A549 (cell line): ENCODE data around the gene TMEM30A. TPM values are rescaled to one million over a fixed set of nuclear protein-coding genes. Genes with fewer than 3 reads are reported as not detected.

Experiments used
- ATAC-seq, 2 experiments: fragments of 200-7000 bp in 1 of 2; fragments of >200 bp in 1 of 2; cut with Nextera tagmentation in 1 of 2; cut with Tn5 transposase in 1 of 2; 3 replicates each; pipeline versions ENCODE4 v1.8.0 to v1.9.1; 2018 to 2020; ENCODE audit warnings: mild to moderate bottlenecking in 1 of 2, moderate library complexity in 1 of 2
- CTCF ChIA-PET: fragments of 300-600 bp; sonication (Branson Sonifier 250); formaldehyde crosslinking; extraction: SDS; loops from one replicate; lab custom pipeline; 2021; ENCODE audit warnings: antibody characterized with exemption, inconsistent platforms; lab: Yijun Ruan, JAX
- POLR2A ChIA-PET: fragments of 350-600 bp; formaldehyde crosslinking; extraction: SDS; loops from one replicate; lab custom pipeline; 2021; ENCODE audit warnings: antibody characterized with exemption, inconsistent platforms; lab: Yijun Ruan, JAX
- DNase-seq, 2 experiments: peaks; one replicate each; pipeline versions ENCODE4 v3.0.0 to v3.0.0-alpha.2; 2011 to 2016; ENCODE audit warnings: low read depth in 1 of 2, low spot score in 1 of 2
- FAIRE-seq: peaks from 2 replicates; lab custom pipeline; 2011; peaks lifted over from hg19 to GRCh38; lab: Jason Lieb, UNC
- H3K27ac ChIP-seq, 2 experiments: fragments of >200 bp; sonication (Bioruptor Twin); formaldehyde crosslinking; 3 replicates each; pipeline ENCODE4 v1.5.1; 2016 to 2017
- H3K4me1 ChIP-seq: fragments of >200 bp; sonication (Bioruptor Twin); formaldehyde crosslinking; 3 replicates; pipeline ENCODE4 v1.6.1; 2016
- H3K4me2 ChIP-seq: fragments of >200 bp; sonication (Bioruptor Twin); formaldehyde crosslinking; 3 replicates; pipeline ENCODE4 v1.6.1; 2016
- H3K4me3 ChIP-seq: fragments of >200 bp; sonication (Bioruptor Twin); formaldehyde crosslinking; 3 replicates; pipeline ENCODE4 v1.5.1; 2016
- H3K9me3 ChIP-seq: fragments of >200 bp; sonication (Bioruptor Twin); formaldehyde crosslinking; 3 replicates; pipeline ENCODE4 v1.6.1; 2016
- CBX2 ChIP-seq: fragments of 200-600 bp; sonication (generic); IDR thresholded peaks from 2 replicates; pipeline ENCODE4 v1.6.1; 2016; ENCODE audit warnings: low read depth, mild to moderate bottlenecking, borderline replicate concordance
- CBX8 ChIP-seq: fragments of 200-600 bp; sonication (generic); IDR thresholded peaks from 2 replicates; pipeline ENCODE4 v1.6.1; 2016
- CHD2 ChIP-seq: fragments of 150-350 bp; IDR thresholded peaks from 2 replicates; pipeline ENCODE4 v1.6.1; 2014; ENCODE audit warnings: low read length; ENCODE audit not compliant: partially characterized antibody
- CHD4 ChIP-seq: fragments of 200-600 bp; sonication (generic); IDR thresholded peaks from 2 replicates; pipeline ENCODE4 v1.6.1; 2016; ENCODE audit warnings: antibody characterized with exemption, mild to moderate bottlenecking, borderline replicate concordance
- FOSL2 ChIP-seq, 2 experiments: fragments of 450-650 bp in 1 of 2; fragments of >200 bp in 1 of 2; sonication (Bioruptor Twin) in 1 of 2; formaldehyde crosslinking; IDR thresholded peaks; 2 replicates each; pipeline versions ENCODE4 v1.5.0 to v1.6.1; 2016 to 2020; ENCODE audit warnings: mild to moderate bottlenecking in 1 of 2, moderate library complexity in 1 of 2
- HOXB13 ChIP-seq: fragments of 250-450 bp; sonication (Bioruptor Pico); IDR thresholded peaks from 2 replicates; pipeline ENCODE4 v1.5.0; 2020; ENCODE audit warnings: low read depth, mild to moderate bottlenecking, moderate library complexity
- JUNB ChIP-seq: fragments of >200 bp; sonication (Bioruptor Twin); formaldehyde crosslinking; IDR thresholded peaks from 2 replicates; pipeline ENCODE4 v1.6.1; 2016
- KDM5A ChIP-seq: fragments of 200-600 bp; sonication (generic); IDR thresholded peaks from 2 replicates; pipeline ENCODE4 v1.6.1; 2016; ENCODE audit warnings: antibody characterized with exemption, mild to moderate bottlenecking
- MAFK ChIP-seq: fragments of 450-650 bp; IDR thresholded peaks from 2 replicates; pipeline ENCODE4 v1.6.1; 2014; ENCODE audit not compliant: partially characterized antibody
- MAZ ChIP-seq: fragments of 150-350 bp; IDR thresholded peaks from 2 replicates; pipeline ENCODE4 v1.6.1; 2014; ENCODE audit warnings: antibody characterized with exemption, low read depth, low read length, borderline replicate concordance
- NFE2L2 ChIP-seq: fragments of 150-350 bp; conservative IDR thresholded peaks from 2 replicates; pipeline ENCODE4 v1.6.1; 2014; ENCODE audit warnings: low read length
- NR3C1 ChIP-seq: fragments of >200 bp; sonication (Bioruptor Twin); formaldehyde crosslinking; IDR thresholded peaks from 3 replicates; pipeline ENCODE4 v1.6.1; 2017
- POLR2AphosphoS2 ChIP-seq: conservative IDR thresholded peaks from 2 replicates; pipeline ENCODE4 v1.6.1; 2012; ENCODE audit warnings: low read length, improper control_type of control experiment, inconsistent platforms
- RARB ChIP-seq: fragments of 250-450 bp; sonication (Bioruptor Pico); IDR thresholded peaks from 2 replicates; pipeline ENCODE4 v1.8.0; 2021; ENCODE audit warnings: mild to moderate bottlenecking, moderate library complexity
- SMC3 ChIP-seq: fragments of >200 bp; sonication (Bioruptor Twin); formaldehyde crosslinking; IDR thresholded peaks from 3 replicates; pipeline ENCODE4 v1.6.1; 2018; ENCODE audit warnings: inconsistent platforms
- ZC3H11A ChIP-seq: fragments of 450-650 bp; IDR thresholded peaks from 2 replicates; pipeline ENCODE4 v1.6.1; 2014; ENCODE audit warnings: antibody characterized with exemption, mild to moderate bottlenecking
- ZSCAN20 ChIP-seq: fragments of 250-450 bp; sonication (Bioruptor Pico); IDR thresholded peaks from 2 replicates; pipeline ENCODE4 v1.8.0; 2022; ENCODE audit warnings: mild to moderate bottlenecking, moderate library complexity
- WGBS: methylation state at CpG from one replicate; pipeline ENCODE4 v1.1.6; 2017; ENCODE audit errors: missing lambda C conversion rate; 5-methylcytosine and 5-hydroxymethylcytosine counted together
- polyA plus RNA-seq, 4 experiments: library from polyadenylated mRNA; depleted of rRNA in 3 of 4; stranded (reverse); fragments of >200 nt; fragmentation: RNase III in 1 of 4; extraction: RNeasy Plus Mini Kit Qiagen cat#74134 plus additional on column Dnase treatment in 1 of 4; gene quantifications; 2 replicates in 3 of 4; 3 replicates in 1 of 4; pipeline ENCODE4 v1.2.3, GENCODE V29; 2011 to 2017
- TF ChIP-seq, protein P1 (sequence below): fragments of >200 bp; sonication (Bioruptor Twin); formaldehyde crosslinking; IDR thresholded peaks from 2 replicates; pipeline ENCODE4 v1.6.1; 2016
- TF ChIP-seq, protein P2 (sequence below): fragments of >200 bp; sonication (Bioruptor Twin); formaldehyde crosslinking; IDR thresholded peaks from 3 replicates; pipeline ENCODE4 v1.6.1; 2016
- TF ChIP-seq, protein P3 (sequence below): fragments of 250-450 bp; sonication (Bioruptor Pico); IDR thresholded peaks from 2 replicates; pipeline ENCODE4 v1.5.0; 2020; ENCODE audit warnings: low read depth, mild to moderate bottlenecking, moderate library complexity
- TF ChIP-seq, protein P4 (sequence below): fragments of 150-350 bp; IDR thresholded peaks from 2 replicates; pipeline ENCODE4 v1.6.1; 2014; ENCODE audit warnings: low read depth, mild to moderate bottlenecking, low read length

TMEM30A gene
- polyA plus RNA-seq, 2 of the 4 experiments (the other 2 are of a cell fraction), result 65.1 to 75.5 TPM

DNA sequence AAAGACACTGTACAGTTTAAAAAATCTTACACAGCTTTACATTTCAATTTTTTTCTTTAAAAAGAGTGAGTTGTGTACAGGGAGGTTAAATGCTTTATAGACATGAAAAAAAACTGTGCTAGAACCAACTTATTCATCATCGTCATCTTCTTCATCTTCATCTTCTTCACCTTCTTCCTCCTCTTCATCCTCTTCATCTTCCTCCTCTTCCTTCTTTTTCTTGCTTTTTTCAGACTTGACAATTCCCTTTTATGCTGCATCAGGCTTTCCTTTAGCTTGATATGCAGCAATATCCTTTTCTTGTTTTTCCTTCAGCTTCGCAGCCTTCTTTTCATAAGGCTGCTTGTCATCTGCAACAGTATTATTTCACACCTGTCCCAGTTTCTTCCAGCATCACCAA, 34.3 kb upstream of the TMEM30A start:
- no peak overlapping the region for H3K27ac ChIP-seq
- CTCF ChIA-PET, result no interaction called here
- FAIRE-seq, result no peak
- no peak for DNase-seq
- TF ChIP-seq NFE2L2, result no peak
- TF ChIP-seq, protein P1, sequence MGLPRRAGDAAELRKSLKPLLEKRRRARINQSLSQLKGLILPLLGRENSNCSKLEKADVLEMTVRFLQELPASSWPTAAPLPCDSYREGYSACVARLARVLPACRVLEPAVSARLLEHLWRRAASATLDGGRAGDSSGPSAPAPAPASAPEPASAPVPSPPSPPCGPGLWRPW, result no peak
- ATAC-seq, result no peak
- no peak overlapping the region for H3K4me3 ChIP-seq
- H3K4me1 ChIP-seq, result no peaks in the 10 kb centered on the region
- H3K4me2 ChIP-seq, result no peak overlapping the region
- 66% methylated on average over 2 of the region's 2 CpGs for WGBS
- POLR2A ChIA-PET, result no interaction called here
- H3K9me3 ChIP-seq, result no peaks in the 10 kb centered on the region

DNA sequence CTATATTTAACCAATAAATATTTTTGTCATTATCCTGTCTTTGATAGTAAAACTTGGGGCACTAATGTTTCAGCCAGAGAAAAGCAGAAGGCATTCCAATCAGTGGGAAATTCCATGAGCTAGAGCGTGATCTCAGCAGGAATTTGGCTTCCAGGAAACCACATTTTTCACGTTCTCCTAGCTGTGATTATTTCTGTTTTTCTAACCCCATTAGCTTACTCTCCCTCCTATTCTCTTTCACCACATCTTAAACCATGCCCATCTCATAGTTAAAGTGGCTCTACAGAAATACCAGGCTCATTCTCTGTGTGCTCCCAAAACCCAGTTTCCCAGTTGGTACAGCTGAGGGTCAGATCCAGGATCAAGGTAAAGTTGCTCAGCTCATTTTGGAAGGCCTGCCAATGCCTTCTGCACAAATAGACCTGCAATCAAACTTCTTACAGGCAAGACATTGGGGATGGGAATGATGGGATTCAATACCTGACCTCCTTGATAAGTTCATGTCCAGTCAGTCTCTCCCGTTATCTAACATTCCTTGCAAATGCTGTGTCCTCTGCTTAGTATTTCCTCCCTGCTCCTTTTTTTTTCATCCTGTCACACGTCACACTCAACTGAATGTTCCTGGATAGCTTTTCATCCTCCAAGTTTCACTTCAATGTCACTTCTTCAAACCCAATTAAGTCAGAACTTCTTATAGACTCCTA, 33.1 kb upstream of the TMEM30A start:
- CTCF ChIA-PET, result interaction anchor here (0.7 to 1.2 kb wide), 2 partner anchors 17 to 23 kb away, joined by 3 read pairs; no protein-coding TSS in a partner anchor
- Histone ChIP-seq H3K4me2 (no peak overlapping the region), H3K27ac (no peak overlapping the region), H3K9me3 (no peaks in the 10 kb centered on the region), H3K4me1 (no peaks in the 10 kb centered on the region), H3K4me3 (no peak overlapping the region)
- no peak for DNase-seq
- POLR2A ChIA-PET, result no interaction called here
- TF ChIP-seq HOXB13, result no peak
- TF ChIP-seq RARB, result no peak
- TF ChIP-seq, protein P1, result no peak
- TF ChIP-seq MAZ, result no peak
- TF ChIP-seq CBX8, result no peak
- no peak for TF ChIP-seq POLR2AphosphoS2
- TF ChIP-seq CHD2, result no peak
- TF ChIP-seq, protein P2, sequence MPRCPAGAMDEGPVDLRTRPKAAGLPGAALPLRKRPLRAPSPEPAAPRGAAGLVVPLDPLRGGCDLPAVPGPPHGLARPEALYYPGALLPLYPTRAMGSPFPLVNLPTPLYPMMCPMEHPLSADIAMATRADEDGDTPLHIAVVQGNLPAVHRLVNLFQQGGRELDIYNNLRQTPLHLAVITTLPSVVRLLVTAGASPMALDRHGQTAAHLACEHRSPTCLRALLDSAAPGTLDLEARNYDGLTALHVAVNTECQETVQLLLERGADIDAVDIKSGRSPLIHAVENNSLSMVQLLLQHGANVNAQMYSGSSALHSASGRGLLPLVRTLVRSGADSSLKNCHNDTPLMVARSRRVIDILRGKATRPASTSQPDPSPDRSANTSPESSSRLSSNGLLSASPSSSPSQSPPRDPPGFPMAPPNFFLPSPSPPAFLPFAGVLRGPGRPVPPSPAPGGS, result no peak
- no peak for TF ChIP-seq CHD4
- no peak for TF ChIP-seq ZC3H11A
- TF ChIP-seq JUNB, result no peak
- no peak for TF ChIP-seq KDM5A
- no peak for TF ChIP-seq CBX2
- no peak for TF ChIP-seq NR3C1
- no peak for TF ChIP-seq SMC3
- TF ChIP-seq, protein P3, sequence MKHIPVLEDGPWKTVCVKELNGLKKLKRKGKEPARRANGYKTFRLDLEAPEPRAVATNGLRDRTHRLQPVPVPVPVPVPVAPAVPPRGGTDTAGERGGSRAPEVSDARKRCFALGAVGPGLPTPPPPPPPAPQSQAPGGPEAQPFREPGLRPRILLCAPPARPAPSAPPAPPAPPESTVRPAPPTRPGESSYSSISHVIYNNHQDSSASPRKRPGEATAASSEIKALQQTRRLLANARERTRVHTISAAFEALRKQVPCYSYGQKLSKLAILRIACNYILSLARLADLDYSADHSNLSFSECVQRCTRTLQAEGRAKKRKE (CRISPR knock-in tag), result no peak
- 79% methylated on average over 4 of the region's 4 CpGs for WGBS
- no peak for FAIRE-seq
- no peak for ATAC-seq

DNA sequence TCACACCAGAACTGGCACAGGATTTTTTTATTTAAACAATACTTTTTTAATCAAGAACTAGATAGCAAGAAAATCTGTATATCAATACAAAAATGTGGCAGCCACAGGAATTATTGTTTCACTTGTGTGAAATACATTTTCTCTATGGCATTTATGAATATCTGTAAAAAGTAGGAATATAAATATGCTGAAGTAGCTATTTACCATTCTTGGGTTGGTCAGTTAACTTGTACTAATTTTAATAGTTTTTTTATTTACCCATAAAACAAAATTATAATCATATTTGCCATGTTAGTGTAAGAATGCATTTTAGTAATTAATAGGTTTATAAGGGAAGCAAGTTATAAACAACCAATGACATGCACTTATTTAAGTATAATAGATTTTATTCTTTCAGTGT, 31.4 kb upstream of the TMEM30A start:
- no peak overlapping the region for H3K4me2 ChIP-seq
- ATAC-seq, result no peak
- H3K9me3 ChIP-seq, result no peaks in the 10 kb centered on the region
- no peak for TF ChIP-seq FOSL2 (IDR thresholded peaks at IDR 0.05)
- no peak for TF ChIP-seq FOSL2 (CRISPR knock-in tag; IDR thresholded peaks at IDR 0.05)
- TF ChIP-seq ZSCAN20 (CRISPR knock-in tag), result no peak
- peak; percentile 30 for TF ChIP-seq MAFK
- TF ChIP-seq CBX8, result no peak
- TF ChIP-seq, protein P4, sequence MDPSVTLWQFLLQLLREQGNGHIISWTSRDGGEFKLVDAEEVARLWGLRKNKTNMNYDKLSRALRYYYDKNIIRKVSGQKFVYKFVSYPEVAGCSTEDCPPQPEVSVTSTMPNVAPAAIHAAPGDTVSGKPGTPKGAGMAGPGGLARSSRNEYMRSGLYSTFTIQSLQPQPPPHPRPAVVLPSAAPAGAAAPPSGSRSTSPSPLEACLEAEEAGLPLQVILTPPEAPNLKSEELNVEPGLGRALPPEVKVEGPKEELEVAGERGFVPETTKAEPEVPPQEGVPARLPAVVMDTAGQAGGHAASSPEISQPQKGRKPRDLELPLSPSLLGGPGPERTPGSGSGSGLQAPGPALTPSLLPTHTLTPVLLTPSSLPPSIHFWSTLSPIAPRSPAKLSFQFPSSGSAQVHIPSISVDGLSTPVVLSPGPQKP, result no peak
- ChIA-PET CTCF (no interaction called here), POLR2A (no interaction called here)
- DNase-seq, result no peak
- H3K27ac ChIP-seq, result no peak overlapping the region
- no peaks in the 10 kb centered on the region for H3K4me1 ChIP-seq
- H3K4me3 ChIP-seq, result no peak overlapping the region
- FAIRE-seq, result no peak
